Mucosa of descending colon (tissue), 3 donors: Measurements from ENCODE around the gene FILIP1. TPM values are rescaled to one million over a fixed set of nuclear protein-coding genes. Genes with fewer than 3 reads are reported as not detected.

Source experiments
- ATAC-seq: fragments of 200-7000 bp; cut with Tn5 transposase; one replicate; pipeline ENCODE4 v1.9.1; 2020; ENCODE audit warnings: mild to moderate bottlenecking, moderate library complexity
- DNase-seq, 3 donors: peaks; one replicate each; pipeline ENCODE4 v3.0.0-alpha.2; 2020
- H3K36me3 ChIP-seq: fragments of 200-600 bp; one replicate; pipeline ENCODE4 v1.8.0; 2021; ENCODE audit warnings: low read depth, mild to moderate bottlenecking
- H3K4me1 ChIP-seq: fragments of 200-600 bp; one replicate; pipeline ENCODE4 v1.8.0; 2021; ENCODE audit warnings: low read depth, mild to moderate bottlenecking
- H3K4me3 ChIP-seq: fragments of 200-600 bp; one replicate; pipeline ENCODE4 v1.8.0; 2021; ENCODE audit warnings: mild to moderate bottlenecking
- H3K9me3 ChIP-seq: fragments of 200-600 bp; one replicate; pipeline ENCODE4 v1.8.0; 2021; ENCODE audit warnings: mild to moderate bottlenecking
- intact Hi-C, 2 donors: fragments of 100-400 bp; cut with DNase I in 1 of 2; cut with micrococcal nuclease in 1 of 2; formaldehyde crosslinking; loops; one replicate each; pipeline versions ENCODE4 v1.11.0 to v1.11.1; 2022; cut with DNase I, micrococcal nuclease
- total RNA-seq, 3 donors: library from RNA; stranded (reverse); fragmentation: NEBNext Ultra II Directional in 2 of 3; extraction: Animal tissue kit (Norgen Biotek cat#: 25700) in 2 of 3; gene quantifications; one replicate each; pipeline versions ENCODE4 v1.2.1 to v1.2.4, GENCODE V29; 2021 to 2023
- TF ChIP-seq, protein P1 (sequence below): fragments of 200-600 bp; IDR thresholded peaks from one replicate; pipeline ENCODE4 v1.8.0; 2022; ENCODE audit warnings: antibody characterized with exemption, mild to moderate bottlenecking
- donor health status: DM: no; HTN: no; CAD: no; lungs with moderate emphysema.
- donor health status: DM: no; HTN: no; CAD: no.
- donor health status: DM: no; HTN: yes; CAD: no.

Gene FILIP1
- total RNA-seq, 3 donors from 2014 or later, result 1.0 to 49.8 (median 3.6) TPM

DNA sequence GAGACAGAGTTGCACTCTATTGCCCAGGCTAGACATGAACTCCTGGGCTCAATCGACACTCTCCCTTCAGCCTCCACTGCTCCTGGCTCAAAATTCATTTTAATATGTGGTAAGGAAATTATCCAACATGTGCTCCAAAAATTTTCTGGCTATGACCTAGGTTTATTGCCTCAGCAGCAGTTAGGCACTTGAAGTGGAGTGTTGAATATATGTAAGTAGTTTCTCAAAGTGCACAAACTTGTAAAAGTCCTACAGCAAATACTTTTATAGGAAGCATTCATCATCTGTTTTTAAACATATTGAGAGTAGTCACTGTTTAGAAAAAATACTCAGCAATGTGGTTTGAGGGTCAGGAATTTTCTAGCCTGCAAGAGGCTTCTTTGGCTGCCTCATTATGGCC lies 13.2 kb downstream of the FILIP1 start:
- intact Hi-C loops, result no loop called here
- Histone ChIP-seq H3K4me1 (no peaks in the 10 kb centered on the region), H3K9me3 (no peaks in the 10 kb centered on the region), H3K36me3 (no peaks in the 10 kb centered on the region), H3K4me3 (no peak overlapping the region)
- TF ChIP-seq, protein P1, sequence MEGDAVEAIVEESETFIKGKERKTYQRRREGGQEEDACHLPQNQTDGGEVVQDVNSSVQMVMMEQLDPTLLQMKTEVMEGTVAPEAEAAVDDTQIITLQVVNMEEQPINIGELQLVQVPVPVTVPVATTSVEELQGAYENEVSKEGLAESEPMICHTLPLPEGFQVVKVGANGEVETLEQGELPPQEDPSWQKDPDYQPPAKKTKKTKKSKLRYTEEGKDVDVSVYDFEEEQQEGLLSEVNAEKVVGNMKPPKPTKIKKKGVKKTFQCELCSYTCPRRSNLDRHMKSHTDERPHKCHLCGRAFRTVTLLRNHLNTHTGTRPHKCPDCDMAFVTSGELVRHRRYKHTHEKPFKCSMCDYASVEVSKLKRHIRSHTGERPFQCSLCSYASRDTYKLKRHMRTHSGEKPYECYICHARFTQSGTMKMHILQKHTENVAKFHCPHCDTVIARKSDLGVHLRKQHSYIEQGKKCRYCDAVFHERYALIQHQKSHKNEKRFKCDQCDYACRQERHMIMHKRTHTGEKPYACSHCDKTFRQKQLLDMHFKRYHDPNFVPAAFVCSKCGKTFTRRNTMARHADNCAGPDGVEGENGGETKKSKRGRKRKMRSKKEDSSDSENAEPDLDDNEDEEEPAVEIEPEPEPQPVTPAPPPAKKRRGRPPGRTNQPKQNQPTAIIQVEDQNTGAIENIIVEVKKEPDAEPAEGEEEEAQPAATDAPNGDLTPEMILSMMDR, result no peak
- ATAC-seq (no peak), DNase-seq (no peak)

DNA sequence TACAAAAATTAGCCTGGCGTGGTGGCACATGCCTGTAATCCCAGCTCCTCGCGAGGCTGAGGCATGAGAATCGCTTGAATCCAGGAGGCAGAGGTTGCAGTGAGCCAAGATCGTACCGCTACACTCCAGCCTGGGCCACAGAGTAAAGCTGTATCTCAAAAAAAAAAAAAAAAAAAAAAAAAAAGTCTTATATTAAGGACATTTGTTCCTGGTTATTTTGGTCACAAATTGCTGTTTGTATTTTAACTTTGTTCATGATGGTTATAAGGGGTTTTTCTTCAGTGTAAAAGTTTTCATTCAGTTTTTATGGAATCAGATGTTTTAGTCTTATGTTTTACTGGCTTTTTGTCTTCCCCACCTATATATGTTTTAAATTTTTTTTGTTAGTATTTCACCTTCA lies 13.9 kb downstream of the FILIP1 start:
- intact Hi-C loops, result no loop called here
- ATAC-seq, result no peak
- no peaks in the 10 kb centered on the region for H3K36me3 ChIP-seq

DNA sequence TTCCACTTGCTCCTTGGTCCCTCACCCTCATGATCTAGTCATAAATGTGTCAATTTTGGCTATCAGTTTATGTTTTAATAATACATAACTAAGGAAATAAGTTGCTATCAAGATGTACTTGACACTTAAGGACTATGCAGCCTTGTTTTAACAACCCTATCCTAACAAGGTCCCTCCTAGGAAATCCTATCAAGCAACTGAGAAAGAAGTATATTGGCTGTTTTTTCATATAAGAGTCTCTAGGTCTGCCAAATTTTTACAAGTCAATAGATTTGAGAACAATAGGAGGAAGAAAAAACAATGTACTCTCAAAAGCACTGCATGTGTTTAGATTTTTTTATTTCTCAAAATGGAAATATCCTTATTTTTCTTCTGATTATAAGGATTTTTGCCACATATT lies 14.7 kb downstream of the FILIP1 start:
- Histone ChIP-seq H3K4me3 (no peak overlapping the region), H3K36me3 (no peaks in the 10 kb centered on the region), H3K9me3 (no peaks in the 10 kb centered on the region), H3K4me1 (no peaks in the 10 kb centered on the region)
- no peak for ATAC-seq
- TF ChIP-seq, protein P1, result no peak
- intact Hi-C loops, result no loop called here
- DNase-seq, result no peak

More for the DNA sequence above, 13.9 kb downstream of the FILIP1 start:
- Histone ChIP-seq H3K4me1 (no peaks in the 10 kb centered on the region), H3K4me3 (no peak overlapping the region), H3K9me3 (no peaks in the 10 kb centered on the region)
- DNase-seq, result no peak
- TF ChIP-seq, protein P1, result no peak

DNA sequence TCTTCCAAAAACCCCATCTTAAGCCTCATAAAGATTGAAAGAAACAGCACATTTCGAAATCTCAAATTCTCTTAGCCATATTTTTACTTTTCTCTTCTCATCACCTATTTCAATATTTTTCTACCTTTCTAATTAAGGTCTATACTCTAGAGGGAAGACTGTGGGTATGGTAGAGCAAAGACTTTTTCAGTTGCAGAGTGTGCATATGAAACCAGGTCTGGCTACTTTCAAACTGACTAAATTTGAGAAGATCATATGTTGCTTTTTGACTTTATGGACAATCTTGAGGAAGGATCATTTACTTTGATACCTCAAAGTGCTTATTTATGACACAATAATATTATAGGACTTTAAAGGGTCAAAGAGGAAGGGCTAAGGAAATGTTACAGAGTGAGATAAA lies 20.7 kb downstream of the FILIP1 start:
- Histone ChIP-seq H3K9me3 (no peaks in the 10 kb centered on the region), H3K36me3 (no peaks in the 10 kb centered on the region), H3K4me3 (no peak overlapping the region), H3K4me1 (no peaks in the 10 kb centered on the region)
- TF ChIP-seq, protein P1, result no peak
- DNase-seq, result no peak
- ATAC-seq, result no peak
- intact Hi-C loops, result no loop called here

DNA sequence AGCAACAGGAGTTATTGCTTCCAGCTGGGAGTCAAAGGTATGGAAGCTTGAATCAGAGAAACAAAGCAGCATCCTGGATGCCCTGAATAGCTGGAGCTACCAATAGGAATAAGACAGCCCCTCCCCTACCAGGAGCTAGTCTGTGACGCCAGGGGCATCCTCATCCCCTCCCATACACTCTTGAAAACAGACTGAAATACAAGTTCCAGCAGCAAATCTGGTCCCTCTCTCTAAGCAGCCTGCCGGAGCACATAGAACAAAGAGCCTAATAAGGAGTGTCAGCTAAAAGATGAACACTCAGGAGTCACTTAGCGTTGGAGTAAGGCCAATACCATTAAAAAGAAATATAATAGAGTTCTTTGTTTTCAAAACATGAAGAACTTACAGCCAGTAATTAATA lies 25.6 kb downstream of the FILIP1 start:
- DNase-seq (no peak), ATAC-seq (no peak)
- H3K4me3 ChIP-seq, result no peak overlapping the region
- intact Hi-C loops, result no loop called here
- H3K36me3 ChIP-seq, result no peaks in the 10 kb centered on the region
- H3K4me1 ChIP-seq, result no peaks in the 10 kb centered on the region
- TF ChIP-seq, protein P1, result no peak
- H3K9me3 ChIP-seq, result no peaks in the 10 kb centered on the region

DNA sequence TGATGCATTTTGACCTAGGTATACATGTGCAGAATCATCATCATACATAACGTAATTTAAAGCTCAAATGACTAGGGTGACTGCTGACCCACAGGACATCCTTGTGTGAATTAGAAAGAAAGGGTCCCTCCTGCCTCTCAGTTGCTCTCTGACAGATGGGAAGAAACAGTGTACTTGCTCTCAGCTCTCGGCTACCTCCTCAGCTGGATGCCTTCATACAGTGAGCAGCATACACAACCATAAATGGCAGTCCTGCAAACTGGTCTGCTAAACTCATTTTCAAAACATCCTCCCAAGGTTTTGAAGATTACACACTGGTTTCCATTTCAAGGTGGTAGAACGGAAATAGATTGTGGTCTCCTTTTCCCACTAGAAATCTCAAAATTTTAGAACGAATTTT lies 26.3 kb downstream of the FILIP1 start:
- ATAC-seq (no peak), DNase-seq (no peak)
- Histone ChIP-seq H3K36me3 (no peaks in the 10 kb centered on the region), H3K9me3 (no peaks in the 10 kb centered on the region), H3K4me3 (no peak overlapping the region), H3K4me1 (no peaks in the 10 kb centered on the region)
- intact Hi-C loops, result no loop called here
- TF ChIP-seq, protein P1, result no peak
